ENCODE data around the gene PPP2R2B. TPM values are rescaled to one million over a fixed set of nuclear protein-coding genes. Genes with fewer than 3 reads are reported as not detected.

Gene PPP2R2B
- total RNA-seq, 2 donors from 2014 or later: 0.35 to 0.93 TPM

GRCh38 chr5:146553446-146553845 lies 325.1 kb downstream of the PPP2R2B start:
- intact Hi-C loops (cut with DNase I): no loop called here
- Histone ChIP-seq H3K27me3 (no peaks in the 10 kb centered on the region), H3K4me1 (no peaks in the 10 kb centered on the region), H3K27ac (no peak overlapping the region), H3K36me3 (no peaks in the 10 kb centered on the region), H3K4me3 (no peak overlapping the region), H3K9me3 (no peaks in the 10 kb centered on the region), H3K9ac (ENCODE audit: low read depth in 2 of 2, low read length in 2 of 2) (no peak overlapping the region)
- TF ChIP-seq CTCF (IDR thresholded peaks at IDR 0.05): no peak
- DNase-seq: no peak

- intact Hi-C loops (cut with DNase I): no loop called here
- no peak overlapping the region for H3K27ac ChIP-seq
- no peak overlapping the region for H3K9ac ChIP-seq (ENCODE audit: low read depth in 2 of 2, low read length in 2 of 2)
- no peaks in the 10 kb centered on the region for H3K4me1 ChIP-seq
- H3K4me3 ChIP-seq: no peak overlapping the region
- H3K27me3 ChIP-seq: no peaks in the 10 kb centered on the region
- no peak for DNase-seq
- no peaks in the 10 kb centered on the region for H3K9me3 ChIP-seq
- no peak for TF ChIP-seq CTCF (IDR thresholded peaks at IDR 0.05)
- H3K36me3 ChIP-seq: no peaks in the 10 kb centered on the region
These were observed 328.9 kb downstream of the PPP2R2B start for GRCh38 chr5:146549615-146550014.

GRCh38 chr5:146548781-146549449 lies 329.6 kb downstream of the PPP2R2B start:
- no peak for DNase-seq
- no peak for TF ChIP-seq CTCF (IDR thresholded peaks at IDR 0.05)
- Histone ChIP-seq H3K27me3 (no peaks in the 10 kb centered on the region), H3K4me3 (no peak overlapping the region), H3K36me3 (no peaks in the 10 kb centered on the region), H3K27ac (no peak overlapping the region), H3K9ac (ENCODE audit: low read depth in 2 of 2, low read length in 2 of 2) (no peak overlapping the region), H3K4me1 (no peaks in the 10 kb centered on the region), H3K9me3 (no peaks in the 10 kb centered on the region)
- intact Hi-C loops (cut with DNase I): no loop called here

DNA sequence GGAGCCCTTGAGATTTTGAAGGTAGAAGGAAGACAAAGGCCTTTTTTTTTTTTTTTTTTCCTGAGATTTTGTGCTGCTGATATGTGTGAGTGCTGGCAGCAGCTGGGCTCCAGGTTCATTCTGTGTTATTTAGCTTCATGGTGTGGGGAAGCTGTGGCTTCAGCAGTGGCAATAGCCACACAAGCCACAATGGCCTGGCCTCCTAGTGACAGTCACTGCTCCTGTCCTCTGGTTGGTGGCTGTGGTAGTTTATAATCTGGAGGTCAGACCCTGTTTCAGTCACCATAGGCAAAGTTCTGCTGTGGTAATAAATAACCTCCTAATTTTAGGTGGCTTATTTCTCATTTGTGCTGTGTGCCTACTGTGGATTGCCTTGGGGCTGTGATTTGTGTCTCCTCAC lies 334.3 kb downstream of the PPP2R2B start:
- intact Hi-C loops (cut with DNase I): loop anchor here (5.0 kb wide), 2 partner anchors 423 to 643 kb away; no protein-coding TSS in a partner anchor
- Histone ChIP-seq H3K4me3 (no peak overlapping the region), H3K27ac (no peak overlapping the region), H3K9me3 (no peaks in the 10 kb centered on the region), H3K4me1 (no peaks in the 10 kb centered on the region), H3K9ac (ENCODE audit: low read depth in 2 of 2, low read length in 2 of 2) (no peak overlapping the region), H3K36me3 (no peaks in the 10 kb centered on the region), H3K27me3 (no peaks in the 10 kb centered on the region)
- no peak for TF ChIP-seq CTCF (IDR thresholded peaks at IDR 0.05)
- DNase-seq: no peak

GRCh38 chr5:146541958-146542849 lies 336.4 kb downstream of the PPP2R2B start:
- H3K27ac ChIP-seq: no peak overlapping the region
- no peaks in the 10 kb centered on the region for H3K9me3 ChIP-seq
- H3K36me3 ChIP-seq: no peaks in the 10 kb centered on the region
- peak; percentile 79 for TF ChIP-seq CTCF (IDR thresholded peaks at IDR 0.05)
- no peak overlapping the region for H3K4me3 ChIP-seq
- no peaks in the 10 kb centered on the region for H3K27me3 ChIP-seq
- H3K4me1 ChIP-seq: no peaks in the 10 kb centered on the region
- DNase-seq: peak; percentile 76
- intact Hi-C loops (cut with DNase I): loop anchor here (5.0 kb wide), 2 partner anchors 425 to 645 kb away; no protein-coding TSS in a partner anchor
- no peak overlapping the region for H3K9ac ChIP-seq (ENCODE audit: low read depth in 2 of 2, low read length in 2 of 2)

All from colonic mucosa (tissue), 4 donors.